Measurements from ENCODE around the gene TDRD7.

GRCh38 chr9:97374811-97375210, 37.1 kb upstream of the TDRD7 start:
- no peak for TF ChIP-seq POLR2AphosphoS5 (IDR thresholded peaks at IDR 0.05)
- TF ChIP-seq EP300 (IDR thresholded peaks at IDR 0.05), result no peak
- no peak for TF ChIP-seq CTCF (IDR thresholded peaks at IDR 0.05)
- no peak for TF ChIP-seq POLR2A (IDR thresholded peaks at IDR 0.05)
